Ovary (tissue), 3 donors: ENCODE results near the gene SSC5D.

Source experiments
- EP300 ChIP-seq: sonication (generic); formaldehyde crosslinking; IDR thresholded peaks from one replicate; pipeline ENCODE4 v1.6.1; 2017; ENCODE audit warnings: antibody characterized with exemption
- POLR2A ChIP-seq: fragments of 450-650 bp; IDR thresholded peaks from one replicate; pipeline ENCODE4 v1.6.1; 2017; ENCODE audit warnings: antibody characterized with exemption, mild to moderate bottlenecking, moderate library complexity
- TF ChIP-seq, protein P1 (sequence below), 3 donors: fragments of 450-650 bp in 2 of 3; fragments of 200-600 bp in 1 of 3; IDR thresholded peaks; one replicate each; pipeline versions ENCODE4 v1.5.1 to v1.8.0; 2016 to 2022; ENCODE audit warnings: antibody characterized with exemption in 3 of 3, mild to moderate bottlenecking in 1 of 3
- donor health status: DM: no; HTN: no; CAD: no.

DNA sequence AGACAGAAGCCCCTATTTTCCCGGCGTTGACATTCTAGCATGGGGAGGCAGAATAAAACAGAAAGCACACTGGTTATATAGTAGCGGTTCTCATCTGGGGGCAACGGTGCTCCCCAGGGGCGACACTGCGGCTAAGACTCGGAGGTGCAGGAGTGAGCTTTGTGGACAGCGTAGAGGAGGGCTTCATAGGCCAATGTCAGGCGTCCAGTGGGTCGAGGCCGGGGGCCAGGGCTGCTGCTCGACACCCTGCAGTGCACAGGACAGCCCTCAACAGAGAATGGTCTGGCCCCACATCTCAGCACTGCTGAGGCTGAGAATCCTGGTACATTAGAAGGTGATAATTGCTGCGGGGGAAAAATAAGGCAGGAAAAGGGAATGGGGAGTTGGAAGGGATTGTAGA is 10.3 kb upstream of the SSC5D start:
- TF ChIP-seq, protein P1, sequence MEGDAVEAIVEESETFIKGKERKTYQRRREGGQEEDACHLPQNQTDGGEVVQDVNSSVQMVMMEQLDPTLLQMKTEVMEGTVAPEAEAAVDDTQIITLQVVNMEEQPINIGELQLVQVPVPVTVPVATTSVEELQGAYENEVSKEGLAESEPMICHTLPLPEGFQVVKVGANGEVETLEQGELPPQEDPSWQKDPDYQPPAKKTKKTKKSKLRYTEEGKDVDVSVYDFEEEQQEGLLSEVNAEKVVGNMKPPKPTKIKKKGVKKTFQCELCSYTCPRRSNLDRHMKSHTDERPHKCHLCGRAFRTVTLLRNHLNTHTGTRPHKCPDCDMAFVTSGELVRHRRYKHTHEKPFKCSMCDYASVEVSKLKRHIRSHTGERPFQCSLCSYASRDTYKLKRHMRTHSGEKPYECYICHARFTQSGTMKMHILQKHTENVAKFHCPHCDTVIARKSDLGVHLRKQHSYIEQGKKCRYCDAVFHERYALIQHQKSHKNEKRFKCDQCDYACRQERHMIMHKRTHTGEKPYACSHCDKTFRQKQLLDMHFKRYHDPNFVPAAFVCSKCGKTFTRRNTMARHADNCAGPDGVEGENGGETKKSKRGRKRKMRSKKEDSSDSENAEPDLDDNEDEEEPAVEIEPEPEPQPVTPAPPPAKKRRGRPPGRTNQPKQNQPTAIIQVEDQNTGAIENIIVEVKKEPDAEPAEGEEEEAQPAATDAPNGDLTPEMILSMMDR (IDR thresholded peaks at IDR 0.05), result no peak
- TF ChIP-seq EP300, result no peak
- TF ChIP-seq POLR2A, result no peak
